PFSK-1 (cell line): ENCODE measurements around the gene HDAC7.

Experiments used
- POLR2AphosphoS5 ChIP-seq: IDR thresholded peaks from 2 replicates; pipeline ENCODE4 v1.6.1; 2012; ENCODE audit warnings: low read depth, mild to moderate bottlenecking, control low read depth, low read length, moderate library complexity
- REST ChIP-seq, 2 experiments: IDR thresholded peaks; 2 replicates each; pipeline versions ENCODE4 v1.6.1 to v1.8.0; 2011 to 2012; ENCODE audit warnings: low read depth in 2 of 2, low read length in 2 of 2, control low read depth in 1 of 2, inconsistent platforms in 1 of 2, mild to moderate bottlenecking in 1 of 2, moderate library complexity in 1 of 2; ENCODE audit not compliant: insufficient read depth in 1 of 2
- SIN3A ChIP-seq: IDR thresholded peaks from 2 replicates; pipeline ENCODE4 v1.6.1; 2012; ENCODE audit warnings: mild to moderate bottlenecking, low read length, moderate library complexity, borderline replicate concordance; ENCODE audit not compliant: insufficient read depth
- TAF1 ChIP-seq: IDR thresholded peaks from 2 replicates; pipeline ENCODE4 v1.6.1; 2012; ENCODE audit warnings: low read length, control low read depth, borderline replicate concordance; ENCODE audit not compliant: insufficient read depth

- TF ChIP-seq SIN3A (no peak), POLR2AphosphoS5 (no peak), REST (IDR thresholded peaks at IDR 0.05; ENCODE audit: insufficient read depth in 1 of 2, low read depth in 2 of 2, low read length in 2 of 2) (no peak), TAF1 (no peak)
These were observed 49.5 kb downstream of the HDAC7 start for GRCh38 chr12:47770086-47770726.
